OCI-LY7 (cell line): ENCODE data around the gene LIPC.

Experiments used
- EZH2phosphoT487 ChIP-seq: fragments of 200-600 bp; sonication (generic); IDR thresholded peaks from 2 replicates; pipeline ENCODE4 v1.6.1; 2018; ENCODE audit warnings: low read depth, borderline replicate concordance, mild to moderate bottlenecking, mixed run types, antibody characterized with exemption, low read length, moderate library complexity, mixed read lengths
- TF ChIP-seq, protein P1 (sequence below): fragments of 200-600 bp; sonication (generic); conservative IDR thresholded peaks from 2 replicates; pipeline ENCODE4 v1.5.1; 2014; ENCODE audit warnings: mild to moderate bottlenecking, antibody characterized with exemption, low read length, moderate library complexity, mixed read lengths

DNA sequence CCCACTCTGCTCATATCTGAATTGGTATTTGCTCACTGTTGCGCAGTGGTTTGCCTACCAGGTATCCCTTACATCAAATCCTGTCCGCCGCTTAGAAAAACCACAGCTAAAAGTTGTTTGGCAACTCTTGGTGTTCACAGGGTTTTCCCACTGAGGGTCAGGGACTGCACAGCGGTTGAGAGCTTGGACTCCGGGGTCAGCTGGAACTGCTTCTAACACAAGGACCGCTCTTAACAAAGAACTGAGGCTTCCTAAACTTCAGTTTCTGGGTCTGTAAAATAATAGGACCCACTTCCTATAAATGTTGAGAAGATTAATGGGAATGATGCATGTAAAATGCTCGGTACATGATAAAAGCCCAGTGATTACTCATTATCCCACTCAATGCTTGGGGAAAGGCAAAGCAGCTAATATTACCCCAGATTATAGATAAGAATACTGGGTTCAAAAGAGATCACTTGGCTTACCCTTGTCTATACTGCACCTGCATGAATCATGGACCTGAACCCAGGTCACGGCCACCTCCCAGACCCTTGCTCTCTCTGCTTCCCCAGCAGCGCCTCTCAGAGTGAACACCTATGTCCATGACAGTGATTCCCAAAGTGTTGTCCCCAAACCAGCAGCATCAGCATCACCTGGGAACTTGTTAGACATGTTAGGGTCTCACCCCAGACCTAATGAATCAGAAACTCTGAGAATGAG is 36.1 kb downstream of the LIPC start:
- TF ChIP-seq, protein P1, sequence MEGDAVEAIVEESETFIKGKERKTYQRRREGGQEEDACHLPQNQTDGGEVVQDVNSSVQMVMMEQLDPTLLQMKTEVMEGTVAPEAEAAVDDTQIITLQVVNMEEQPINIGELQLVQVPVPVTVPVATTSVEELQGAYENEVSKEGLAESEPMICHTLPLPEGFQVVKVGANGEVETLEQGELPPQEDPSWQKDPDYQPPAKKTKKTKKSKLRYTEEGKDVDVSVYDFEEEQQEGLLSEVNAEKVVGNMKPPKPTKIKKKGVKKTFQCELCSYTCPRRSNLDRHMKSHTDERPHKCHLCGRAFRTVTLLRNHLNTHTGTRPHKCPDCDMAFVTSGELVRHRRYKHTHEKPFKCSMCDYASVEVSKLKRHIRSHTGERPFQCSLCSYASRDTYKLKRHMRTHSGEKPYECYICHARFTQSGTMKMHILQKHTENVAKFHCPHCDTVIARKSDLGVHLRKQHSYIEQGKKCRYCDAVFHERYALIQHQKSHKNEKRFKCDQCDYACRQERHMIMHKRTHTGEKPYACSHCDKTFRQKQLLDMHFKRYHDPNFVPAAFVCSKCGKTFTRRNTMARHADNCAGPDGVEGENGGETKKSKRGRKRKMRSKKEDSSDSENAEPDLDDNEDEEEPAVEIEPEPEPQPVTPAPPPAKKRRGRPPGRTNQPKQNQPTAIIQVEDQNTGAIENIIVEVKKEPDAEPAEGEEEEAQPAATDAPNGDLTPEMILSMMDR, result no peak
- TF ChIP-seq EZH2phosphoT487, result no peak
